ENCODE data around the gene ADA.
A peak's percentile ranks its signal among the peaks of the same experiment; 100 is the strongest.

Gene ADA

DNA sequence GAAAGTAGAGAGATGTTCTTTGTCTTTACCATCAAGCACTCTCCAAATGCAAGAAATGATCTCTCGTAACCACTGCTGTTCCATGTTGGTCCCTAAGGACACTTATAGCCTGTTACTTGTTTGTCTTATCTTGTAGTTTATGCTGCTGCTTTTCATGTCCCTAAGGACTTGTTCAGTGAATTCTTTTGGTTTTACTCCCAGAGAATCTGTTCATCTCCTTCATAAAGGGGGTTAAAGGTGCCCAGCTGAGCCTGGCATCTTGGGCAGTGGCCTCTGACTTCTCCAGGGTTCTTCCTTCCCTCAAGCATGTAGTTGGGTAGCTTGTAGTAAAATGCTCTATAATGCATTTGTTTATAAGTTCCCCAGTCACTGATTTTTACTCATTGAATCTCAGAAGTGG is 70.0 kb downstream of the ADA start:
- no peak for DNase-seq (ENCODE audit: low read depth)
- TF ChIP-seq, protein P1, sequence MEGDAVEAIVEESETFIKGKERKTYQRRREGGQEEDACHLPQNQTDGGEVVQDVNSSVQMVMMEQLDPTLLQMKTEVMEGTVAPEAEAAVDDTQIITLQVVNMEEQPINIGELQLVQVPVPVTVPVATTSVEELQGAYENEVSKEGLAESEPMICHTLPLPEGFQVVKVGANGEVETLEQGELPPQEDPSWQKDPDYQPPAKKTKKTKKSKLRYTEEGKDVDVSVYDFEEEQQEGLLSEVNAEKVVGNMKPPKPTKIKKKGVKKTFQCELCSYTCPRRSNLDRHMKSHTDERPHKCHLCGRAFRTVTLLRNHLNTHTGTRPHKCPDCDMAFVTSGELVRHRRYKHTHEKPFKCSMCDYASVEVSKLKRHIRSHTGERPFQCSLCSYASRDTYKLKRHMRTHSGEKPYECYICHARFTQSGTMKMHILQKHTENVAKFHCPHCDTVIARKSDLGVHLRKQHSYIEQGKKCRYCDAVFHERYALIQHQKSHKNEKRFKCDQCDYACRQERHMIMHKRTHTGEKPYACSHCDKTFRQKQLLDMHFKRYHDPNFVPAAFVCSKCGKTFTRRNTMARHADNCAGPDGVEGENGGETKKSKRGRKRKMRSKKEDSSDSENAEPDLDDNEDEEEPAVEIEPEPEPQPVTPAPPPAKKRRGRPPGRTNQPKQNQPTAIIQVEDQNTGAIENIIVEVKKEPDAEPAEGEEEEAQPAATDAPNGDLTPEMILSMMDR (IDR thresholded peaks at IDR 0.05; ENCODE audit: low read length, missing control alignments): no peak

DNA sequence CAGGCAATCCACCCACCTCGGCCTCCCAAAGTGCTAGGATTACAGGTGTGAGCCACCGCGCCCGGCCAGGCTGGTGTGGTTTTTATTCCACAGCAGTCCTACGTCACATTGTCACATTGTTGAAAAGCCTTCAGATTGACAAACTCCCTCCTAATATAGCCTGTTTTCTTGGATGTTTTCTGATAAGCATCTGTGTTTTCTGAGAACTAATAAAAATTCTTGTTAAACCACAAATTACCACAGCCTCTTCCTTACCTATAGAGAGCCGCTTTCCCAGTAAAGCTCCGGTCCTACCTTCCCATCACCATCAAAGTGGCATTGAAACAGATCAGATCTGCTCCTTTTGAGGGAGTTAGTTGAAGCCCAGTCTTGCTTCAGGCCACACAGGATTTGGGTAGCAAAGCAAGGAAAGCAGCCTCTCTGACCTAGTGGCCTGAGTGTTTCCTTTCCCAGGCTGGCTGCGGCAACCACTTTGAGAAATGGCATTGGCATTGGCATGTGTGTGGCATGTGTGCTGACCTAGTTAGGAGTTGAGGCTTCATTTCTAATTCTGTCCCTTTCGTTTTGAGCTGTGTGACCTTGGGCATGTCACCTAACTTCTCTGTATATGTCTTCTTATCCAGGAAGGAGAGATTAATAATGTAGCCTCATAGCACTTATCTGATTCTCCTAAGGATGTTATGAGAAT is 70.8 kb downstream of the ADA start:
- TF ChIP-seq, protein P1 (IDR thresholded peaks at IDR 0.05; ENCODE audit: low read length, missing control alignments): no peak
- no peak overlapping the region for H3K4me3 ChIP-seq (replicated peaks; ENCODE audit: low read depth, low read length)

More for the DNA sequence above, 70.0 kb downstream of the ADA start:
- no peak overlapping the region for H3K4me3 ChIP-seq (replicated peaks; ENCODE audit: low read depth, low read length)

DNA sequence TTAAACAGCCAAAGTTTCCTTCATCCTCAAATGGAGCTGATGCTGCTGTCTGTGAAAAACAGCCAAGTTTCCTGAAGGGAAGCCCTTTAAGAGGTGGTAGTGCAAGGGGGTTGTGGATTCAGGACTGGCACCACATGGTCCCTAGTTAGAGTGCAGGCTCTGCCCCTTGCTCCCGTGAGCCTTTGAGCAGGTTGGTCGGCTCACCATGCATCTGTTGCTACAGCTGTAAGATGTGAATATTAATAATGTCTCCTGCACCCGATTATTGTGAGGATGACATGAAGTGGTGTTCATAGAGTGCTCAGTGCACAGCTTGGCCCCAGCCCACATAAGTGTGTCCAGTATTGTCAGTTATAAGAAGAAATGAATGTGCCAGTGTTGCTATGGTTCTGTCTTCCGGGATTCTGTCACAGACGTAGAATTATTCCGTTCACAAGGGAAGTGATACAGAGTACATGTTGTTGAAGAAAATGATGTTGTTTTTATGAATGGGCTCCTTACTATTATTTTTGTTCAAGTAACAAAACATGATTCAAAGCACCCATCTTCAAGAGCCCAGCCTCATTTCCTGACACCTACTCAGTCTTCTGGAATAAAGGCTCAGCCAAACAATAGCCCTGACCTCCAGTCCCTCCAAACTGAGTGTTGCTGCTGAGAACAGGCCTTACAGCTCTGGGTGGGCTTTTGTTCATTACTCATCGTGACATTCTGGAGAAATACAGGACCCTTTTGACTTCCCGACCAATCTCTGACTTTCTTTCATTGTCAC is 72.0 kb downstream of the ADA start:
- H3K4me3 ChIP-seq (replicated peaks; ENCODE audit: low read depth, low read length): no peak overlapping the region
- TF ChIP-seq, protein P1 (IDR thresholded peaks at IDR 0.05; ENCODE audit: low read length, missing control alignments): no peak
- DNase-seq (ENCODE audit: low read depth): no peak

More for the DNA sequence above, 70.8 kb downstream of the ADA start:
- DNase-seq (ENCODE audit: low read depth): no peak

DNA sequence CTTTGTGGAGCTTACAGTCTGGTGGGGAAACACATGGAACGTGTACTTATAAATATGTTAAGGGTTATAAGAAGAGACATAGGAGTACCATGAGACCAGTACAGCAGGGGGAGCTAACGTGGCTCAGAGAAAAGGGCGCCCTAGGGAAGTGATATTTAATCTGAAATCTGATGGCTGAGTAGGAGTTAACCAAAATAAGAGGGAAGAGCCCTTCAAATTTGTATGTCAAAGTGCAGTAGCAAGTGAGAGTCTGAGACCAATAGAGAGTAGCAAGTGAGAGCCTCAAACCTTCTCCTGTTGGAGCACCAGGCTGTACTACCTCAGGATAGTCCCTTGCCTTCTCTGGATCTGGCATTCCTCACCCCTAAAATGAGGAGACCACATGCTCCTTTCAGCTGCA is 75.2 kb downstream of the ADA start:
- H3K4me3 ChIP-seq (replicated peaks; ENCODE audit: low read depth, low read length): no peak overlapping the region
- DNase-seq (ENCODE audit: low read depth): peak; percentile 67
- TF ChIP-seq, protein P1 (IDR thresholded peaks at IDR 0.05; ENCODE audit: low read length, missing control alignments): peak; percentile 48

DNA sequence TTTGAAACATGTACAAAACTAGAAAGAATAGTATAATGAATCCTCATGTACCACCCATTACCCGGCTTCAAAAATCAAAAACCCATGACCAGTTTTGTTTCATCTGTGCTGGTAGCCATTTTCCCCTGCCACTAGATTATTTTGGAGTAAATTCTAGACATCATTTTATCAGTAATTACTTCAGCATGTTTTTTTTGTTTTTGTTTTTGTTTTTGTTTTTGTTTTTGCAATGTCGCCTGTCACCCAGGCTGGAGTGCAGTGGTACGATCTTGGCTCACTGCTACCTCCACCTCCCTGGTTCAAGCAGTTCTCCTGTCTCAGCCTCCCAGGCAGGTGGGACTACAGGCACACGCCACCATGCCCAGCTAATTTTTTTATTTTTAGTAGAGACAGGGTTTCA is 77.1 kb downstream of the ADA start:
- no peak overlapping the region for H3K4me3 ChIP-seq (replicated peaks; ENCODE audit: low read depth, low read length)
- TF ChIP-seq, protein P1 (IDR thresholded peaks at IDR 0.05; ENCODE audit: low read length, missing control alignments): no peak
- DNase-seq (ENCODE audit: low read depth): no peak

DNA sequence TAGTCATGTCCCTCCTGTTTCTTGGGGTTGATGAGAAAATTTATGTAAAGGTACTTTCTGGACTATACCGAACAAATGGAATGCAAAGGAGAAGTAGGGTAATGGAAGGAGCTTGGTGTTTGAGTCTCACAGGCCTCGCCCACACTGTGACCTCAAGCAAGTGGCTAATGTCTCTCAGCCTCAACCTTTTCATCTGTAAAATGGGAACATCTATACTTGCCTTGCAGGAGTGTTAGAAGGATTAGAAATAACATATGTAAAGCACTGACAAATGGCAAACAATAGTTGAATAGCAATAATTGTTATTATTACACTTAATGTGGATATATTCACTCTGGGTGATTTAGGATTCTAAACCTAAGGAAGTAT is 78.0 kb downstream of the ADA start:
- DNase-seq (ENCODE audit: low read depth): no peak
- TF ChIP-seq, protein P1 (IDR thresholded peaks at IDR 0.05; ENCODE audit: low read length, missing control alignments): no peak
- no peak overlapping the region for H3K4me3 ChIP-seq (replicated peaks; ENCODE audit: low read depth, low read length)
